GM18526 (cell line): ENCODE measurements around the gene SCARF2.

Source experiments
- POLR2A ChIP-seq: IDR thresholded peaks from 3 replicates; pipeline ENCODE4 v1.6.1; 2011; ENCODE audit not compliant: insufficient read length; ENCODE audit errors: extremely low read depth

Gene SCARF2

DNA sequence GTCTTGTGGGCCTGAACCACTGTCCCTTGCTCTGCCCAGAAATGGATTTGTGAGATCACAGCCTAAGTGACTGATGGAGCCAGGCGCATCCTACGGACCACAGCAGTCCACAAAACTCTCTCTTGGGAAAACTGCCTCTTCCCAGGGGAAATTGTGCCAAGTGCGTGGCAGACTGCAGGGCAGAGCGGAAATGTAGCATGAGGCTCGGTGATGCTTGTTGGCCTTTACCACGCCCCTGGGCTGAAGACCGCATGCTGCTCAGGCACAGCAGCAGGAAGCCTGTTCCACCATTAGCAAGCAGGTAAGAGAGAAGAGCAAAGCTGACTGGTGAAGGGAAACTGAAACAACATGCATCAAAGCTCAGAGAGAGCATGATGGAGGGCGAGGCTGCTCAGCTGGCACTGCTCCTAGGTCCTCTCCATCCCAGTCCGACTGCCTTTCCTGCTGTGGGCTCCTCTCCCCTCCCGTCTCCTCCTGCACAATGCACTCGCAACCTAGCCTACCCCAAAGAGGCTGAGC, 26.5 kb upstream of the SCARF2 start:
- no peak for TF ChIP-seq POLR2A

DNA sequence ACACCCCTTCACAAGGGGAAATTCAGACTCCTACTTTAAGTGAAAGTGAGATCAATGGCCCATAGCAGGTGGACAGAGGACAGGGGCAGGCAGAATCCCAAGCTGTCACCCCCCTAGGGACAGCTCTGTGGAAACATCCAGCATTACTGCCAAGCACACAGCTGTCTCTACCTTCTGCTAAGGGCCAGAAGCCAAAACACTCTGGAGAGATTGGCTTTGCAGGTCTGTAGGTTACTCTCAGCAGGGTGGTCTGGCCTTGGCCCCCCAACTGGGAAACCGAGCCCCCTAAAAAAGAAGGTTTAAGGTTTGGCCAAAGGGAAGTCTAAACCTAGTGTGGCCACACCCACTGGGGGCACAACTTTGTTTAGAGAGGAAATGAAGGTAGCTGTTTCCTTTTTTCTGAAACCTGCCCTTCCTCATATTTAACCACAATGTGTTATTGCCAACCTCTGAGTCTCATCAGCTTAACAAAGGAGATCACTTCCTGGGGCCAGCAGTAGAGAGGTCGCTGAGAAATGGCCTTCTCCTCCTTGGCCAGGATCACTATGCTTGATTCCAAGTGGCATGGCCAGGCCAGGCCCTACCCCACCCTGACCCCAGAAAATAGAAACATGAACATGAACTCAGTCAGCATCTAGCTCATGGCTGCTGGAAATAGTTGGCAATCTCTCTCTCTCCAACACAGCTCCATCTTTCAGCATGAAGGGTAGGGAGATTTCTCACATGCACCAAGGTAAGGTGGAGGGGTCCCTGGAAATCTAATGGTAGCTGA, 25.9 kb upstream of the SCARF2 start:
- TF ChIP-seq POLR2A = no peak

DNA sequence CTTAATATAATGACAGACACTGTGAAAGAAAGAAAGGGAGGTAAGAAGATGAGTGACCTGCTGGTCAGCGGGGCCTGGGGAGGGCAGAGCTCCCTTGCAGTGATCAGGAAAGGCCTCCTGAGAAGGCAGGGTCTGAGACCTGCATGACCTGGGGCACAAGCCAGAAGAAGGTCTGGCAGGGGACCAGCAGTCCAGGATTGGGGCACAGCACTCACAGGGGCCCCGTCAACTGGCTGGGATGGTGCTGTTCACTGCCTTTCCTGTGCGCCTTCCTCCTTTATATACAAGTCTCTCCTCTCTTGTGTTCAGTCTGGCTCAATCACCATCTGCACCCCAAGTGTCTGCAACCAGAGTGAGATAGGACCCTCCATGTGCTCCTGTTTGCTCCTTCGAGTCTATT, 22.2 kb upstream of the SCARF2 start:
- TF ChIP-seq POLR2A = no peak

- TF ChIP-seq POLR2A = no peak
Measured at GRCh38 chr22:20459152-20459542, 21.5 kb upstream of the SCARF2 start.

DNA sequence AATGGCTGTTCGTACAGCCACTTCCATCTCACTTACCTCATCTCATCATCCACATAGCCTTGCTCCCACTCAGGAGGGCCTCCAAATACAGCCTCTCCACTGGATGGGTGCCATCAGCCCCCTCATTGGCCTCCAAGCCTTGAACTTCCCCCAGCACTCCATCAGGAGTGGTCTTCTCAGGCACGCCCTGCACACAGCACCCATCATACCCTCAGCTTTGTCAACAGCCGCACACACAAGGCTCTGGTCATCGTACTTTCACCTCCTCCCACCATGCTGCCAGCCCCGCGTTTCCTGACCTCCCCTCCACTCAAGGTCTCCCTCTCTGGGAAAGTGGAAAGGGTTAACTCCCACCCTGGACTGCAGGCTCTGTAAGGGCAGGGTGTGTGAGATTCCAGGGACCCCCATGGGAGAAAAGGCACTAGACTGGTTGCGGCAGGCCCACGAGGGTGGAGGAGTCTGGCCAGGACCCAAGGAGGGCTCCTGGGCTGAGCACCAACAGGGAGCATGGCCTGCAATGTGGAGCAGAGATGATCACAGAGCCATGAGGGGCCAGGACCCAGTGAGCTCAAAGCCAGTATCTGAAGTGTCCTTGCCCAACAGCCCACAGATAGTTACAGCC, 21.0 kb upstream of the SCARF2 start:
- TF ChIP-seq POLR2A = no peak

DNA sequence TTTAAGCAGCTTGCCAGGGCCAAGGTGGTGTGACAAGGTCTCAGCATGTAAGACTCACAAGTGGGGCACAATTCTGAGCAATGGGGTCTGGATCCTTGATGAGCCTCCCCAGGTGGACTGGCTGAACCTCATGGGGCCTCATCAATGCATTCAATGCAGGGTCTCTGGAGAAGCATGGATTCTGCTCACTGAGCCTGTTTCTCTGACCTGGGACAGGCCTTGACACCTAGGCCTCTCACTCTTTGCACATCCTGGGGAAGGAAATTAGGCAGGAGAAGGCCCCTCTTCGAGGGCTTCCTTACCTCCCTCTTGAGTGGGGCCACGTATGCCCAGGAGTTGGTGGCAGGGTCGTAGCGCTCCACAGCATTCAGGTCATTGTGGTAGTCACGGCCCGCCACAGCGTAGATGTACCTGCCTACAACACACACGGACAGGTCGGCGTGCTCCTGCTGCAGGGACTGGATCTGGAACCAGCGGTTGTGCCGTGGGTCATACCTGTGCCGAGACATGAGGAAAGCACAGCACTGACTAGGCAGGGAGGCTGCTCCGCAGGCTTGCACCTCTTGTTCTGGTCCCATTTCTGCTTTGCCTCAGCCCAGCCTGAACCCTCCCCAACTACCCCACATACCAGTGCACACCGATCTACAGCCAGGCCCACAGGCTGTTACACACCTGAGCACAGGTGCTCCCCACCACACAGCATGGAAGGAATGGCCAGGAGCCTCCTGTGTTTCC, 20.0 kb upstream of the SCARF2 start:
- no peak for TF ChIP-seq POLR2A

DNA sequence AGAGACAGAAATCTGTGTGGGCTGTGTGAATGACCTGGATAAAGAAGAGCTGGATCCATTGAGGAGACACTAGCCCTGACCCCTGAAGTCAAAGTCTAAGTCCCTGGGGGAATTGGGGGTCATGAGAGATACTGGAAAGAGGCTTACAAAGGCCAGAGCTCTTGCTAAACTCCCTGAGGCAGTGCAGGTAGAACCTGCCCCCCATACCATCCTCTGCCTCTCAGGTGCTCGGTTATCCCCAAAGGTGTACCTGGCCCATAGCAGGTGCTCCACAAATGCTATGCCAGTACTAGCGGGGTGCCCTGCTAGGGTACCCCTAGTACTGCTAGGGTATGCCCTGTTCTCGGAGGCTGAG, 19.1 kb upstream of the SCARF2 start:
- TF ChIP-seq POLR2A = no peak

- TF ChIP-seq POLR2A = no peak
Measured at GRCh38 chr22:20456064-20456721, 18.6 kb upstream of the SCARF2 start.

DNA sequence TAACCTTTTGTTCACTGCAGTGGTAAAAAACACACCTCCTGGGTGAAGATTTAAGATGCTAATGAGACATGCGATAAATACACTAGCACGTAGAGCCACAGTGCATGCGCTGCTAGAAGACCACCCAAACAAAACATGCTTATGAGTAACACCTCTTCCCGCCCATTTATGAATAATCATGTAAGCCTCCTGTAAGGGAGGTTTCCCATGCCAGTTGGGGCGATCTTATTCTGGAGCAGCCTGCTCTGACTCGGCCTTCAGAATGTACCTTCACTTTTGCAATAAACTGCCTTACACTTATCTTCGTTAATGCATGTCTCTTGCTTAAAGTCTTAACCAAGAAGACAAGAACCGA, 18.1 kb upstream of the SCARF2 start:
- TF ChIP-seq POLR2A = no peak

DNA sequence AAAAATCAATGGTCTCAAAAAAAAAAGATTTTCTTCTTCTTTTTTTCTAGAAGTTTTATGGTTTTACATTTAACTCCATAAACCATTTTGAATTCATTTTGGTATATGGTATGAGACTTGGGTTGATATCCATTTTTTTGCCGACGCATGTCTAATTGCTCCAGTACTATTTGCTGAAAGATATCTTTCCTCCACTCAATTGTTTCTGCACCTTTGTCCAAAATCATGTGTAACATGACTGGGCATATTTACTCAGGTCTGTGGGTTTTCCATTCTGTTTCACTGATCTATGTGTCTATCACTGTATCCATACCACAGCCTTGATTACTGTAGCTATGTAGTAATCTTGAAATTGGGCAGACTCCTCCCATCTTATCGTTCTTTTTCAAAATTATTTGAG, 15.6 kb upstream of the SCARF2 start:
- no peak for TF ChIP-seq POLR2A

GRCh38 chr22:20451920-20452319, 14.3 kb upstream of the SCARF2 start:
- TF ChIP-seq POLR2A = no peak

DNA sequence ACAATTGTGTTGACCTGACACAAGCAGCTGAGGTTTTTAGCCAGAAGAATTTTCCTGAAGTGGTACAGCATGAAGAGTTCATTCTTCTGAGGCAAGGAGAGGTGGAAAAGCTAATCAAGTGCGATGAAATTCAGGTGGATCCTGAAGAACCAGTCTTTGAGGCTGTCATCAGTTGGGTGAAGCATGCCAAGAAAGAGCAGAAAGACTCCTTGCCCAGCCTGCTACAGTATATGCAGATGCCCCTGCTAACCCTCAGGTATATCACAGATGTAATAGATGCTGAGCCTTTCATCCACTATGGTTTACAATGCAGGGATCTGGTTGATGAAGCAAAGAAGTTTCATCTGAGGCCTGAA, 12.9 kb upstream of the SCARF2 start:
- TF ChIP-seq POLR2A = no peak

DNA sequence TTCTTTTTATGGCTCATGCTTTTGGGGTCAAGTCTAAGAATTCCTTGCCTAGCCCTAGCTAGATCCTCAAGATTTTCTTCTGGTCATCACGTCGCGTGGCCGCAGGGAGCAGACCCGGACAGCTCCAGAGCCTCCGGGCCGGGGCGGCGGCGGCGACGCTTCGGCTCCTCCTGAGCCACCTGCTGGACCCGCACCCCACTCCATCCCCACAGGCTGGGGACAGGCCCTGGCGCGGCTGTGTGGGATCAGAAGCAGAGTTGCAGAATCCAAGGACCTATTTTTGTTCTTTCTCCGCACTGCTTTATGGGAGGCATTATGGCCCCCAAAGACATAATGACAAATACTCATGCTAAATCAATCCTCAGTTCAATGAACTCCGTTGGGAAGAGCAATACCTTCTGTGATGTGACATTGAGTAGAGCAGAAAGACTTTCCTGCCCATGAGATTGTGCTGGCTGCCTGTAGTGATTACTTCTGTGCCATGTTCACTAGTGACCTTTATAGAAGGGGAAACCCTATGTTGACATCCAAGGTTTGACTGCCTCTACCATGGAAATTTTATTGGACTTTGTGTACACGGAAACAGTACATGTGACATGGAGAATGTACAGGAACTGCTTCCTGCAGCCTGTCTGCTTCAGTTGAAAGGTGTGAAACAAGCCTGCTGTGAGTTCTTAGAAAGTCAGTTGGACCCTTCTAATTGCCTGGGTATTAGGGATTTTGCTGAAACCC, 12.4 kb upstream of the SCARF2 start:
- no peak for TF ChIP-seq POLR2A

DNA sequence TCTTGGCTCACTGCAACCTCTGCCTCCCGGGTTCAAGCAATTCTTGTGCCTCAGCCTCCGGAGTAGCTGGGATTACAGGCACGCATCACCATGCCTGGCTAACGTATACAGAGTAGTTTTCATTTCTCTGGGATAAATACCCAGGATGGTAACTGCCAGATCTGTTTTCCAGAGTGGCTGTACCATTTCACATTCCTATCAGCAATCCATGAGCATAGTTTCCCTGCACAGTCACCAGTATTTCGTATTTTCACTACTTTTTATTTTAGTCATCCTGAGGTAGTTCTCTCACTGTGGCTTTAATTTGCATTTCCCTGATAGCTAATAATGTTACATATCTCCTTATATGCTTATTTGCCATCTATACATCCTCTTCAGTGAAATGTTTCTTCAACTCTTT, 11.0 kb upstream of the SCARF2 start:
- TF ChIP-seq POLR2A = no peak

- no peak for TF ChIP-seq POLR2A
Measured at GRCh38 chr22:20446383-20446970, 8.9 kb upstream of the SCARF2 start.
